ENCODE data around the gene ITGB1.

DNA sequence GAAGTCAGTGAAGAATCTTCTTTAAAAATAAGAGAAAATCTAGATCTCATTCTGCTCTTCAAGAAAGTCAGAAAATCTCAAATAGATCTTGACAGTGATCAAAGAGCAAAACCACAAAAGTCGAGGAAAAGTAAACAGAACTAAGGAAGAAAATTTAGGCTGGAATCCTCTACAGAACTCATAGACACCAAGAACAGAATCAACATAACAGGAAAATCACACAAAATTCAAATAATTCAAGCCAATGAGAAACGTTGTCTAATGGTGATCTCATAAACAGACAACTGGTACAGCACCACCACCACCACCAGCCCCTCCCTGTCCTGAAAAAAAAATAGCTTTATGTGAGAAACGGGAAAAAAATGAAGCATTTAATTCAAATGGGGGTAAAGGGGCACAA is 6.9 kb downstream of the ITGB1 start:
- TF ChIP-seq, protein P1, sequence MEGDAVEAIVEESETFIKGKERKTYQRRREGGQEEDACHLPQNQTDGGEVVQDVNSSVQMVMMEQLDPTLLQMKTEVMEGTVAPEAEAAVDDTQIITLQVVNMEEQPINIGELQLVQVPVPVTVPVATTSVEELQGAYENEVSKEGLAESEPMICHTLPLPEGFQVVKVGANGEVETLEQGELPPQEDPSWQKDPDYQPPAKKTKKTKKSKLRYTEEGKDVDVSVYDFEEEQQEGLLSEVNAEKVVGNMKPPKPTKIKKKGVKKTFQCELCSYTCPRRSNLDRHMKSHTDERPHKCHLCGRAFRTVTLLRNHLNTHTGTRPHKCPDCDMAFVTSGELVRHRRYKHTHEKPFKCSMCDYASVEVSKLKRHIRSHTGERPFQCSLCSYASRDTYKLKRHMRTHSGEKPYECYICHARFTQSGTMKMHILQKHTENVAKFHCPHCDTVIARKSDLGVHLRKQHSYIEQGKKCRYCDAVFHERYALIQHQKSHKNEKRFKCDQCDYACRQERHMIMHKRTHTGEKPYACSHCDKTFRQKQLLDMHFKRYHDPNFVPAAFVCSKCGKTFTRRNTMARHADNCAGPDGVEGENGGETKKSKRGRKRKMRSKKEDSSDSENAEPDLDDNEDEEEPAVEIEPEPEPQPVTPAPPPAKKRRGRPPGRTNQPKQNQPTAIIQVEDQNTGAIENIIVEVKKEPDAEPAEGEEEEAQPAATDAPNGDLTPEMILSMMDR (IDR thresholded peaks at IDR 0.05; ENCODE audit: low read length), result no peak
- no peak for TF ChIP-seq EZH2 (IDR thresholded peaks at IDR 0.05; ENCODE audit: borderline replicate concordance, low read length)

Data from OCI-LY1 (cell line).